ENCODE data around the gene IGSF8. TPM values are rescaled to one million over a fixed set of nuclear protein-coding genes. Genes with fewer than 3 reads are reported as not detected.
A peak's percentile ranks its signal among the peaks of the same experiment; 100 is the strongest.
"Not testable (repeated sequence)": the region's sequence is repeated elsewhere in the genome, so short reads cannot be mapped to it uniquely, and the experiment has no call there.

IGSF8 gene
- total and polyA plus RNA-seq, 2 donors = 12.5 to 28.1 TPM

GRCh38 chr1:160120797-160121196 is 22.4 kb upstream of the IGSF8 start:
- 81% methylated on average over 5 of the region's 5 CpGs for WGBS
- Histone ChIP-seq H3K36me3 (ENCODE audit: insufficient read depth) (no peaks in the 10 kb centered on the region), H3K4me3 (ENCODE audit: low read depth, low read length) (no peak overlapping the region), H3K4me1 (ENCODE audit: insufficient read depth) (no peaks in the 10 kb centered on the region), H3K27ac (ENCODE audit: low read depth) (no peak overlapping the region)
- DNase-seq (ENCODE audit: extremely low spot score) = no peak

GRCh38 chr1:160118928-160119327 is 20.5 kb upstream of the IGSF8 start:
- H3K4me1 ChIP-seq (ENCODE audit: insufficient read depth) = no peaks in the 10 kb centered on the region
- H3K4me3 ChIP-seq (ENCODE audit: low read depth, low read length) = no peak overlapping the region
- DNase-seq (ENCODE audit: extremely low spot score) = no peak
- H3K36me3 ChIP-seq (ENCODE audit: insufficient read depth) = no peaks in the 10 kb centered on the region
- 94% methylated on average over 3 of the region's 3 CpGs for WGBS
- no peak overlapping the region for H3K27ac ChIP-seq (ENCODE audit: low read depth)

DNA sequence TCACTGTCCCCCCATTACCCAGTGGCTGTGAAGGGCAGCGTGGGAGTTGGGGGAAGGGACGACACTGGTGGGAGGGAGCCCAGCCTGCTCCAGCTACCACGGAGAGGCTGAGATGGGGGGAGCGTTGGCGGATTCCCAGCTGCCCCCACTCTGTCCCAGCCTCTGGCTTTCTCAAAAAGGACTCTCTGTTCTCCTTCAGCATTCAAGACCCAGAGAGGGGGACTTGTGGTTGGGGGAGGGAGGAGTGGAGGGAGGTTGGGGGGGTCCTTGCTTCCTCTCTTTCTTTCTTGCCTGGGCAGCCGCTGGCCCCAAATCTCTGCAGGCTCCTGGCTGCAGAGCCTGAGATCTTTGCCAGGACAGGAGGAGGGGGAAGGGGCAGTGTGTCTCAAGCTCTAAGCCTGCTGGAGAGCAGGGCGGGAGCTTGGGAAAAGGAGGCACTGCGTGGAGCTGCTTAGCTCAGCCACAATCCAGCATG is 19.3 kb upstream of the IGSF8 start:
- no peaks in the 10 kb centered on the region for H3K36me3 ChIP-seq (ENCODE audit: insufficient read depth)
- H3K4me1 ChIP-seq (ENCODE audit: insufficient read depth) = no peaks in the 10 kb centered on the region
- WGBS = 16% methylated on average over 8 of the region's 8 CpGs
- peak; percentile 41 for DNase-seq (ENCODE audit: extremely low spot score)
- H3K27ac ChIP-seq (ENCODE audit: low read depth) = no peak overlapping the region
- H3K4me3 ChIP-seq (ENCODE audit: low read depth, low read length) = no peak overlapping the region

- Histone ChIP-seq H3K27ac (ENCODE audit: low read depth) (no peak overlapping the region), H3K36me3 (ENCODE audit: insufficient read depth) (no peaks in the 10 kb centered on the region), H3K4me3 (ENCODE audit: low read depth, low read length) (no peak overlapping the region), H3K4me1 (ENCODE audit: insufficient read depth) (no peaks in the 10 kb centered on the region)
- WGBS = 7% methylated on average over 1 of the region's 1 CpG
- no peak for DNase-seq (ENCODE audit: extremely low spot score)
Observed at GRCh38 chr1:160117300-160117699, 18.9 kb upstream of the IGSF8 start.

DNA sequence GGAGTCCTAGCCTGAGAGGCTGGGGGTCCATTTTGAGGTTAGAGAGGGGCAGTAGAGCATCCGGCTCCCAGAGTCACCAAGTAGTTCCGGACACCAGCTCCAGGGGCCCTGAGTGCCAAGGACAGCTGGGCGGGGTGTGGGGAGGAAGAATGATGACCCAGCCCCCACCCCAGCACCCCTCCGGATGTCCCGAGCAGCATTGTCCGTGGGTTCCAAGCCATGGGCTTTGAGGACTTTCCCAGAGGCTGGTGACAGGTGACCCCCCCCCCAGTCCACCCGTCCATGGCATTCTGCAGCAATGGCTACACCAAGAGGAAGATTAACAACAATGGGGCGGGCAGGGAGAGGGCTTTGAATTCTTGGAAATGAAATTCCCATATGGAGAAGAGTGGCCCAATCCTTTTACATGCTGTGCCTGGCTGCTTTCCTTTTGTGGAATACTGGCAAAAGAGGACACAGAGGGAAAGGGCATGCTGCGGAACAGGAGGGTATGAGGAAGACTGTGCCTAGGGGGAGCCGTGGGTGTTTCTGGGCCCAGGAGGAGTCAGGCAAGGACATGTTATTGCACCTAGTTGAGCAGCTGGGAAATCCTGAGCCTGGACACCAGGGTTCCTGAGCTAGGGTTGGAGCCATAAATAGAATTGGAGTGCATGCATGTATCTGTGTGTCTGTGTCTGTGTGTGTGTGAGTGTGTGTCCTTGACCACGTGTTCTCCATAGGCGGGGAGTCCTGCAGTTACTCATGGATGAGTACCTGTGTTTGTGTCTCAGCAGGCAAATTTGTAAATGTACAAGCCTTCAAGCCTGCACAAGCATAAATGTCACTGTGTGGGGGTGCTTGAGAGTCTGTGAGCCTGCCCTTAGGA is 18.1 kb upstream of the IGSF8 start:
- 42% methylated on average over 12 of the region's 12 CpGs for WGBS
- H3K4me3 ChIP-seq (ENCODE audit: low read depth, low read length) = peak overlapping the region; percentile 4
- no peak overlapping the region for H3K27ac ChIP-seq (ENCODE audit: low read depth)
- H3K4me1 ChIP-seq (ENCODE audit: insufficient read depth) = no peaks in the 10 kb centered on the region
- H3K36me3 ChIP-seq (ENCODE audit: insufficient read depth) = no peaks in the 10 kb centered on the region
- no peak for DNase-seq (ENCODE audit: extremely low spot score)

DNA sequence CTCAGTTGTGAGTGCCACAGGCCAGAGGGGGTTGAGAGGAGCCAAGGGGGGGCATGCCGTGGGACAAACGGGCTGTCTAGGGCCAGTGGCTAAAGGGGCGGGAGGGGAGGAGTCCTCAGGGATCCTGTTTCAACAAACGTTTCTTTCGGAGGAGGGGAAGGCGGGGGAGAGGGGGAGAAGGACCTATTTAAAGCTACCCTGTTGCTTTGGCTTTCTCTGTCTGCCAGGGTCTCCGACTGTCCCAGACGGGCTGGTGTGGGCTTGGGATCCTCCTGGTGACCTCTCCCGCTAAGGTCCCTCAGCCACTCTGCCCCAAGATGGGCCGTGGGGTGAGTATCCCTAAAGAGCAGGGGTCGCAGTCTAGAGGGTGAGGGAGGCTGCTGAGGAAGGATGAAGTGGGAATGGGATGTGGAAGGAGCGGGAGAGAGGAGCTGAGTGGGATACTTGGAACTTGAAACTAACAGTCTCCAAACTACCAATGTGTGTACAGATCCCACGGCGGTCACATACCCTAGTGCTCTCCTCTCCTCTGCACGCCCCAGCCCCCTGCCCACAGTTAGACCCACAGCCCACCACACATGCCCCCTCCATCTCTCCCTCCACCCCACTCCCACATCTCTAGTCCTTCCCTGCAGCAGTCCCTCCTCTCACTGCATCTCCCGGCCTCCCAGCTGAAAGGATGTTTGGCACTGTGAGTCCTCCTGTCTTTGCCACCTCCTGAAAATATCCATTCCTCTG is 17.3 kb upstream of the IGSF8 start, which contains the start of gene ATP1A2:
ATP1A2 (plus strand) TSS at position 215 of the 738 bp plus-strand sequence; CDS start at position 318, 103 bp downstream.
- H3K27ac ChIP-seq (ENCODE audit: low read depth) = no peak within 1 kb of the TSS
- H3K4me1 ChIP-seq (ENCODE audit: insufficient read depth) = no peaks in the 10 kb centered on the region
- H3K36me3 ChIP-seq (ENCODE audit: insufficient read depth) = no peaks in the 10 kb centered on the region
- peak within 1 kb of the TSS; percentile 4 for H3K4me3 ChIP-seq (ENCODE audit: low read depth, low read length)
- DNase-seq (ENCODE audit: extremely low spot score) = no peak
- WGBS = 25% methylated on average over 16 of the region's 16 CpGs

GRCh38 chr1:160114085-160114484 is 15.7 kb upstream of the IGSF8 start:
- no peak for DNase-seq (ENCODE audit: extremely low spot score)
- H3K4me3 ChIP-seq (ENCODE audit: low read depth, low read length) = no peak overlapping the region
- H3K27ac ChIP-seq (ENCODE audit: low read depth) = no peak overlapping the region
- H3K4me1 ChIP-seq (ENCODE audit: insufficient read depth) = no peaks in the 10 kb centered on the region
- no peaks in the 10 kb centered on the region for H3K36me3 ChIP-seq (ENCODE audit: insufficient read depth)
- 59% methylated on average over 4 of the region's 4 CpGs for WGBS

GRCh38 chr1:160113407-160113806 is 15.0 kb upstream of the IGSF8 start:
- Histone ChIP-seq H3K4me3 (ENCODE audit: low read depth, low read length) (no peak overlapping the region), H3K27ac (ENCODE audit: low read depth) (no peak overlapping the region), H3K36me3 (ENCODE audit: insufficient read depth) (no peaks in the 10 kb centered on the region), H3K4me1 (ENCODE audit: insufficient read depth) (no peaks in the 10 kb centered on the region)
- no peak for DNase-seq (ENCODE audit: extremely low spot score)
- WGBS = 81% methylated on average over 8 of the region's 8 CpGs

- H3K4me1 ChIP-seq (ENCODE audit: insufficient read depth) = no peaks in the 10 kb centered on the region
- no peaks in the 10 kb centered on the region for H3K36me3 ChIP-seq (ENCODE audit: insufficient read depth)
- 77% methylated on average over 12 of the region's 12 CpGs for WGBS
- H3K27ac ChIP-seq (ENCODE audit: low read depth) = no peak overlapping the region
- no peak for DNase-seq (ENCODE audit: extremely low spot score)
- no peak overlapping the region for H3K4me3 ChIP-seq (ENCODE audit: low read depth, low read length)
Observed at GRCh38 chr1:160112357-160112756, 13.9 kb upstream of the IGSF8 start.

DNA sequence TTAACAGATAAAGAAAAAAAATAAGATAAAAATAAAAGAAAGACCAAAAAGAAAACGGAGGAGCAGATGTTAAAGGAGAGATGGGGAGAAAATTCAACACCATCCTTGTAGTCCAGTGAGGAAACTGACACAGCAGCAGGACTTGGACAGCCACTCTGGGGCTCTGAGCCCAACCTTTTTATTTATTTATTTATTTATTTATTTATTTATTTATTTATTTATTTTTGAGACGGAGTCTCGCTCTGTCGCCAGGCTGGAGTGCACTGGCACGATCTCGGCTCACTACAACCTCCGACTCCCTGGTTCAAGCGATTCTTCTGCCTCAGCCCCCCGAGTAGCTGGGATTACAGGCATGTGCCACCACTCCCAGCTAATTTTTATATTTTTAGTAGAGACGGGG is 13.0 kb upstream of the IGSF8 start:
- H3K4me1 ChIP-seq (ENCODE audit: insufficient read depth); H3K27ac ChIP-seq (ENCODE audit: low read depth); H3K36me3 ChIP-seq (ENCODE audit: insufficient read depth); DNase-seq (ENCODE audit: extremely low spot score); H3K4me3 ChIP-seq (ENCODE audit: low read depth, low read length): not testable (repeated sequence)
- WGBS = 93% methylated on average over 10 of the region's 10 CpGs

GRCh38 chr1:160109686-160110085 is 11.3 kb upstream of the IGSF8 start:
- Histone ChIP-seq H3K27ac (ENCODE audit: low read depth) (no peak overlapping the region), H3K4me3 (ENCODE audit: low read depth, low read length) (no peak overlapping the region), H3K36me3 (ENCODE audit: insufficient read depth) (no peaks in the 10 kb centered on the region), H3K4me1 (ENCODE audit: insufficient read depth) (no peaks in the 10 kb centered on the region)
- WGBS = 55% methylated on average over 4 of the region's 4 CpGs
- no peak for DNase-seq (ENCODE audit: extremely low spot score)

DNA sequence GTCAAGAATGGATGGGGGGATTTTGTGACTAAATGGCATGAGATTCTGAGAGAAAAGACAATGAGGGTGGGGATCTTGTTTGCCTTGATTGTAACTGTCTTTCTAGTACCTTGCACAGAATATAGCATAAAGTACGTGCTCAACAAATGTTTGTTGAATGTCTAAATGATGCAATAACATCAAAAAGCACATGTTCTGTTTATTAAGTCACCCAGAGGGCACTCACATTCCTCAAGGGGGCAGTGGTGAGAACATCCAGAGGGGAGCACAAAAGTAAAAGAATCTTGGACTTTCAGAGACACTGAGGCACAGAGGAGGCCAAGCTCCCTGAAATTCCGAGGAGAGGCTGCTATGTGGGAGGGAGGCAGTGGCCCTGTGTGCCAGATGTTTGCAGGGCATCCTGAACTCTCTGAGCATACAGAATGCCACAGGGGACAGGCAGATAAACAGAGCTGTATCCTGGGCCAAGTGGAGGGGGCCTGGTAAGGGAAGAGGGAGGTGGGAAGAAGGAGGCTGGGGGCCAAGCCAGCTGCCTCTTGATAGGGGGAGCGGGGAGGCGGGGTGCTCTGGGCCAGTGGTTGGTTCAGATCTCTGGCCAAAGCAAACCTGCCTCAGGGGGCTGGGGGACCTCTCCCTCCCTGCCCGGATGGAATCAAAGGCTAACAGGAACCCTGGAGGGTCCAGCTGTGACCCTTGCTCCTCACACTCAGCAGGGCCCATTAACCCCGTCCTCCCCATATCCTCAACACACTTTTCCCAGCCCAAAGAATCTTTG is 10.7 kb upstream of the IGSF8 start:
- Histone ChIP-seq H3K36me3 (ENCODE audit: insufficient read depth) (no peaks in the 10 kb centered on the region), H3K4me3 (ENCODE audit: low read depth, low read length) (no peak overlapping the region), H3K4me1 (ENCODE audit: insufficient read depth) (no peaks in the 10 kb centered on the region), H3K27ac (ENCODE audit: low read depth) (no peak overlapping the region)
- no peak for DNase-seq (ENCODE audit: extremely low spot score)
- 35% methylated on average over 6 of the region's 6 CpGs for WGBS

- H3K27ac ChIP-seq (ENCODE audit: low read depth) = no peak overlapping the region
- H3K4me1 ChIP-seq (ENCODE audit: insufficient read depth) = no peaks in the 10 kb centered on the region
- WGBS = 91% methylated on average over 1 of the region's 1 CpG
- DNase-seq (ENCODE audit: extremely low spot score) = no peak
- no peak overlapping the region for H3K4me3 ChIP-seq (ENCODE audit: low read depth, low read length)
- no peaks in the 10 kb centered on the region for H3K36me3 ChIP-seq (ENCODE audit: insufficient read depth)
Observed at GRCh38 chr1:160107512-160107911, 9.1 kb upstream of the IGSF8 start.
